Lung (tissue), 16 donors: ENCODE results near the gene CSNK2B. TPM values are rescaled to one million over a fixed set of nuclear protein-coding genes. Genes with fewer than 3 reads are reported as not detected.

ENCODE experiments used
- ATAC-seq: fragments of 200-7000 bp; cut with Tn5 transposase; one replicate; pipeline ENCODE4 v1.9.1; 2020; ENCODE audit warnings: moderate number of reproducible peaks; ENCODE audit not compliant: insufficient read depth, low FRiP score
- DNase-seq, 3 donors: peaks; one replicate each; pipeline ENCODE4 v3.0.0-alpha.2; 2013 to 2017
- H3K27ac ChIP-seq, 2 donors: one replicate each; pipeline ENCODE4 v1.5.1; 2013; ENCODE audit warnings: mild to moderate bottlenecking in 2 of 2, moderate library complexity in 2 of 2, control low read depth in 1 of 2, inconsistent platforms in 1 of 2, low read depth in 1 of 2, low read length in 1 of 2
- H3K27me3 ChIP-seq, 3 donors: one replicate each; pipeline ENCODE4 v1.5.1; 2013; ENCODE audit warnings: low read length in 2 of 3; ENCODE audit not compliant: control insufficient read depth in 3 of 3, insufficient read depth in 3 of 3
- H3K36me3 ChIP-seq, 4 donors: one replicate each; pipeline ENCODE4 v1.5.1; 2013; ENCODE audit warnings: low read length in 4 of 4, mild to moderate bottlenecking in 1 of 4, moderate library complexity in 1 of 4; ENCODE audit not compliant: control insufficient read depth in 4 of 4, insufficient read depth in 4 of 4
- H3K4me1 ChIP-seq, 5 donors: one replicate each; pipeline ENCODE4 v1.5.1; 2013; ENCODE audit warnings: low read length in 5 of 5, mild to moderate bottlenecking in 2 of 5, moderate library complexity in 1 of 5; ENCODE audit not compliant: control insufficient read depth in 5 of 5, insufficient read depth in 5 of 5
- H3K4me3 ChIP-seq: one replicate; pipeline ENCODE4 v1.5.1; 2013; ENCODE audit warnings: mild to moderate bottlenecking, control low read depth, moderate library complexity
- H3K9ac ChIP-seq, 2 donors: one replicate each; pipeline ENCODE4 v1.5.1; 2013; ENCODE audit warnings: low read length in 2 of 2, control low read depth in 1 of 2; ENCODE audit not compliant: insufficient read depth in 1 of 2
- H3K9me3 ChIP-seq, 4 donors: one replicate each; pipeline ENCODE4 v1.5.1; 2013; ENCODE audit warnings: low read length in 3 of 4, mild to moderate bottlenecking in 1 of 4, moderate library complexity in 1 of 4; ENCODE audit not compliant: control insufficient read depth in 4 of 4, insufficient read depth in 3 of 4
- WGBS, 2 donors: extraction: QIAGEN DNeasy Blood & Tissue Kit; methylation state at CpG; one replicate each; pipeline ENCODE4 v1.1.7; 2013; 5-methylcytosine and 5-hydroxymethylcytosine counted together
- long read RNA-seq, 5 donors: transcript quantifications; one replicate each; lab custom pipeline, GENCODE V29; 2026
- polyA plus RNA-seq, 2 donors: library from polyadenylated mRNA; stranded (reverse); fragments of 200-250 nt; gene quantifications; one replicate each; pipeline ENCODE4 v1.2.1, GENCODE V29; 2013
- total RNA-seq, 2 donors: library from RNA; depleted of rRNA in 1 of 2; stranded (reverse); fragments of >200 nt in 1 of 2; gene quantifications; one replicate each; pipeline ENCODE4 v1.2.1, GENCODE V29; 2014 to 2021
- TF ChIP-seq, protein P1 (sequence below): IDR thresholded peaks from 2 replicates; pipeline ENCODE4 v1.5.1; 2012; ENCODE audit warnings: mild to moderate bottlenecking; ENCODE audit errors: control extremely low read depth, extremely low read depth
- donor health status: control.
- donor health status: control.
- donor health status: Bipolar disorder and iron deficiency.
- donor health status: healthy.
- donor health status: DM: yes; HTN: yes; CAD: no.

CSNK2B gene
- total RNA-seq (100 to 1,000 TPM; 114 to 123 TPM), polyA plus RNA-seq (100 to 1,000 TPM; 150 to 154 TPM)
- long read RNA-seq, donor 1, transcript CSNK2B-203 (7 exons, 948 nt), result major isoform, 87 of 110 reads
- long read RNA-seq, donor 1, partial matches to known transcripts, result 17 of 110 reads
- long read RNA-seq, donor 1, other reads (novel, unspliced or antisense), result 0 of 110 reads
- long read RNA-seq, donor 2, transcript CSNK2B-203 (7 exons, 948 nt), result major isoform, 34 of 41 reads
- long read RNA-seq, donor 2, partial matches to known transcripts, result 5 of 41 reads
- long read RNA-seq, donor 2, other reads (novel, unspliced or antisense), result 0 of 41 reads
- long read RNA-seq, donor 3, transcript CSNK2B-203 (7 exons, 948 nt), result major isoform, 41 of 54 reads
- long read RNA-seq, donor 3, partial matches to known transcripts, result 11 of 54 reads
- long read RNA-seq, donor 3, other reads (novel, unspliced or antisense), result 0 of 54 reads
- long read RNA-seq, donor 4, transcript CSNK2B-208 (5 exons, 785 nt), result minor isoform, 5 of 53 reads
- long read RNA-seq, donor 4, transcript CSNK2B-203 (7 exons, 948 nt), result major isoform, 34 of 53 reads
- long read RNA-seq, donor 4, partial matches to known transcripts, result 13 of 53 reads
- long read RNA-seq, donor 4, other reads (novel, unspliced or antisense), result 0 of 53 reads
- long read RNA-seq, donor 5, transcript CSNK2B-208 (5 exons, 785 nt), result minor isoform, 5 of 115 reads
- long read RNA-seq, donor 5, transcript CSNK2B-203 (7 exons, 948 nt), result major isoform, 88 of 115 reads
- long read RNA-seq, donor 5, partial matches to known transcripts, result 19 of 115 reads
- long read RNA-seq, donor 5, other reads (novel, unspliced or antisense), result 0 of 115 reads

DNA sequence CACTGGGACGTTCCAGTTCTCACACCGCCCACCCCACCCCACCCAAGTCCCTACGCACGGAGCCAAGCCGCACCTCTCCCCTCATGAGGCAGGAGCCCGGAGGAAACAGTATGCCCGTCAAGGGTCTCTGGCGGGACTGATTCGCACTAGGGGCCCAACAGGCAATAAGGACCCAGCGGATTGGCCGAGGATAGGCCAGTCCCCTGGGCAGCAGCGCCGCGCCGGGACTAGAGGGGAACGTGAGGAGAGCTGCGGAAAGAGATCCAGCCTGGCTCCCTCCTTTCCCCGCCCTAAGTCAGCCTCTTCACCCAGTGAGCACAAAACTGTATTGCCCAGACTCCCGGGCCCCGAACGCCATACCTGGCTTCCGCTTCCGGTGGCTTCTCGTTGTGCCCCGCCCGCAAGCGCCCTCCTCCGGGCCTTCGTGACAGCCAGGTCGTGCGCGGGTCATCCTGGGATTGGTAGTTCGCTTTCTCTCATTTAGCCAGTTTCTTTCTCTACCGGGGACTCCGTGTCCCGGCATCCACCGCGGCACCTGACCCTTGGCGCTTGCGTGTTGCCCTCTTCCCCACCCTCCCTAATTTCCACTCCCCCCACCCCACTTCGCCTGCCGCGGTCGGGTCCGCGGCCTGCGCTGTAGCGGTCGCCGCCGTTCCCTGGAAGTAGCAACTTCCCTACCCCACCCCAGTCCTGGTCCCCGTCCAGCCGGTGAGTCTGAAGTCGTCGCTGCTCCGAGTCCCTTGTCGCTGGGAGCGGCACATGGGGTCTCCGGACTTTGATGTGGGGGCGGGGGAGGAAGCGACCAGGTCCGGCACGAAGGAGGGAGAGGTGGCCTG, at the start of gene CSNK2B:
TSS of gene CSNK2B (plus strand) at position 580 of the 836 bp plus-strand sequence. CDS start 752 bp downstream, outside the sequence.
- peak within 1 kb of the TSS; percentile 89 to 96 for H3K27ac ChIP-seq
- peak; percentile 93 for ATAC-seq
- no peaks in the 10 kb centered on the region for H3K9me3 ChIP-seq
- H3K4me3 ChIP-seq, result peak within 1 kb of the TSS; percentile 84
- peaks cover 11 to 44% (median 31%) of the 10 kb centered on the region in 4 donors for H3K36me3 ChIP-seq
- TF ChIP-seq, protein P1, sequence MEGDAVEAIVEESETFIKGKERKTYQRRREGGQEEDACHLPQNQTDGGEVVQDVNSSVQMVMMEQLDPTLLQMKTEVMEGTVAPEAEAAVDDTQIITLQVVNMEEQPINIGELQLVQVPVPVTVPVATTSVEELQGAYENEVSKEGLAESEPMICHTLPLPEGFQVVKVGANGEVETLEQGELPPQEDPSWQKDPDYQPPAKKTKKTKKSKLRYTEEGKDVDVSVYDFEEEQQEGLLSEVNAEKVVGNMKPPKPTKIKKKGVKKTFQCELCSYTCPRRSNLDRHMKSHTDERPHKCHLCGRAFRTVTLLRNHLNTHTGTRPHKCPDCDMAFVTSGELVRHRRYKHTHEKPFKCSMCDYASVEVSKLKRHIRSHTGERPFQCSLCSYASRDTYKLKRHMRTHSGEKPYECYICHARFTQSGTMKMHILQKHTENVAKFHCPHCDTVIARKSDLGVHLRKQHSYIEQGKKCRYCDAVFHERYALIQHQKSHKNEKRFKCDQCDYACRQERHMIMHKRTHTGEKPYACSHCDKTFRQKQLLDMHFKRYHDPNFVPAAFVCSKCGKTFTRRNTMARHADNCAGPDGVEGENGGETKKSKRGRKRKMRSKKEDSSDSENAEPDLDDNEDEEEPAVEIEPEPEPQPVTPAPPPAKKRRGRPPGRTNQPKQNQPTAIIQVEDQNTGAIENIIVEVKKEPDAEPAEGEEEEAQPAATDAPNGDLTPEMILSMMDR, result no peak
- H3K9ac ChIP-seq, result peak within 1 kb of the TSS; percentile 81 to 93
- WGBS, 2 donors, result 0% methylated on average over 63 of the region's 63 CpGs
- peaks cover 3 to 34% (median 11%) of the 10 kb centered on the region in 5 donors for H3K4me1 ChIP-seq
- no peaks in the 10 kb centered on the region for H3K27me3 ChIP-seq
- peak; percentile 98 to 99 (median 99) for DNase-seq

DNA sequence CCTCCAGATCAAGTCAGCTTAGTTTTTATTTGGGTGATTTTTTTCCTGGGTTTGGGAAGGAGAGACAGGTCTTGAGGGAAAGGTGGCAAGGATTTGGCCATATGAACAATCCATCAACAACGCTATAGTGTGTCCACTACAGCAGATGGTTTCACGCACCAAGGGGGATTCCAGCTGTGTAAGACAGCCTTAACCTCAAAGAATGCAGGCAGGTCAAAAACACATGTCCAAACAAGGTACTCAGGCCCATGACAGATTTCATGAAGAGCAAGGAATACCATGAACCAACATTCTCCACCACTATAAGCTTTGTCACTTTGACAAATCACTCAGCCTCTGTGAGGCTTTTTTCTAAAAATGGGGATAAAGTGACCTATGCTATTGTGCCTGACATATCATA, 48.9 kb upstream of the CSNK2B start:
- H3K9me3 ChIP-seq, result no peaks in the 10 kb centered on the region
- peaks cover 0 to 20% (median 2%) of the 10 kb centered on the region in 5 donors for H3K4me1 ChIP-seq
- no peak overlapping the region for H3K9ac ChIP-seq
- ATAC-seq (no peak), DNase-seq (no peak)
- TF ChIP-seq, protein P1, result no peak
- H3K27ac ChIP-seq, result no peak overlapping the region
- 90 to 93% methylated on average over 2 of the region's 2 CpGs for WGBS, 2 donors
- peaks cover 0 to 4% (median 0%) of the 10 kb centered on the region in 4 donors for H3K36me3 ChIP-seq
- no peaks in the 10 kb centered on the region for H3K27me3 ChIP-seq
- H3K4me3 ChIP-seq, result no peak overlapping the region

DNA sequence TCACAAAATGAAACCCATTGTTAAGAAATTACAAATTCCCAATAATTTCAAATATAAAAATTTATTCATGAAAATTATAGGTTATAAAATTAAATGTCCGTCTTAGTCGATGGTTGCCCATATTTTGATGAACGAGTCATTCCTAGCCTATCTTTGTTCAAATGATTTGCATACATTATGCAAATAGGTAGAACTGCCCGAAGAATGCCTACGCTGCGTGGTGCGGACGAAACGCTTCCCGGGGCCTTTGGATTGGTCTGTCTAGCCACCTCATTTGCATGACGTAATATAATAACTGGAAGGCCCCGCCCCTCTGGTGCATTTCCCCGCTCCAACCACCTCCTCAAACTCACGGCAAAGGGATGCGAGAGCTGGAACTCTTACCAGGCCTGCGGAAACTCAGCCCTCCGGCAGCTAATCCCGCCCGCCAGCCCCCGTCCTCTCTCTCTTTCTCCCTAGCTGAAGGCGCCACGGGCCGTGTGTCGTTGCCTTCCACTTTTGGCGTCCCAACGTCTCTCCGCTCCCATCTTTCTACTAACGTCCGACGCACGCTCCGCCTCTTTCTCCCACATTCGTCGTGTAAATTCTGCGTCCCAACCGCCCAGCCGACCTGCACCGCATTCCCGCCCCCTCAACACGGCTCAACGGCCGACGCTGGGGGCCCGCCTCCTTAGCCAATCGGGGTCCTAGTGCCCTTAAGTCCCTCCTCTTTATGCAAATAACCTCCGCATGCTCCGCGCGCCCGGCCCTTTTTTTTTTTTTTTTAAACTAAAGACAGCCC, 45.9 kb upstream of the CSNK2B start:
- TF ChIP-seq, protein P1, result no peak
- peak overlapping the region; percentile 29 for H3K4me3 ChIP-seq
- no peaks in the 10 kb centered on the region for H3K27me3 ChIP-seq
- peak; percentile 87 for ATAC-seq
- peak overlapping the region; percentile 72 to 90 for H3K9ac ChIP-seq
- peak overlapping the region; percentile 90 to 100 for H3K27ac ChIP-seq
- peaks cover 2 to 17% (median 4%) of the 10 kb centered on the region in 5 donors for H3K4me1 ChIP-seq
- 0% methylated on average over 50 of the region's 50 CpGs for WGBS, 2 donors
- DNase-seq, result peak; percentile 99 to 100 (median 100)
- peaks cover 8 to 22% (median 16%) of the 10 kb centered on the region in 4 donors for H3K36me3 ChIP-seq
- no peaks in the 10 kb centered on the region for H3K9me3 ChIP-seq
